Measurements from ENCODE around the gene IL17RA.

GRCh38 chr22:17114898-17115235 lies 30.1 kb downstream of the IL17RA start:
- TF ChIP-seq CTCF (IDR thresholded peaks at IDR 0.05; ENCODE audit: insufficient read depth, low read depth, low read length), result no peak
- TF ChIP-seq EZH2 (IDR thresholded peaks at IDR 0.05; ENCODE audit: insufficient read depth, low read length), result no peak

Data from astrocyte (in vitro differentiated cells and primary cell).